ENCODE measurements around the gene RIN3.

GRCh38 chr14:92607251-92607650, 93.7 kb downstream of the RIN3 start:
- no peak for TF ChIP-seq CTCF (IDR thresholded peaks at IDR 0.05)
- TF ChIP-seq POLR2AphosphoS5 (IDR thresholded peaks at IDR 0.05) = no peak
- no peak for TF ChIP-seq POLR2A (IDR thresholded peaks at IDR 0.05)
